GM21526 (cell line): ENCODE results near the gene LINGO1.

Source experiments
- ATAC-seq: cut with Tn5 transposase; IDR thresholded peaks from one replicate; pipeline ENCODE4 v1.9.1; 2021; ENCODE audit warnings: moderate library complexity; ENCODE audit not compliant: unreplicated experiment, low FRiP score

The LINGO1 gene

GRCh38 chr15:77598644-77599043 is 34.1 kb downstream of the LINGO1 start:
- ATAC-seq = no peak

- ATAC-seq = no peak
These were observed 34.8 kb downstream of the LINGO1 start for GRCh38 chr15:77597804-77598453.

- no peak for ATAC-seq
These were observed 35.6 kb downstream of the LINGO1 start for GRCh38 chr15:77596821-77597803.

GRCh38 chr15:77595231-77595630 is 37.5 kb downstream of the LINGO1 start:
- no peak for ATAC-seq

GRCh38 chr15:77592758-77593157 is 40.0 kb downstream of the LINGO1 start:
- ATAC-seq = no peak

GRCh38 chr15:77591968-77592613 is 40.6 kb downstream of the LINGO1 start:
- ATAC-seq = no peak

- no peak for ATAC-seq
These were observed 42.9 kb downstream of the LINGO1 start for GRCh38 chr15:77589839-77590238.

- no peak for ATAC-seq
These were observed 44.6 kb downstream of the LINGO1 start for GRCh38 chr15:77588126-77588525.

- ATAC-seq = no peak
These were observed 48.0 kb downstream of the LINGO1 start for GRCh38 chr15:77584691-77585090.

GRCh38 chr15:77584201-77584600 is 48.5 kb downstream of the LINGO1 start:
- no peak for ATAC-seq

GRCh38 chr15:77582763-77583162 is 49.9 kb downstream of the LINGO1 start:
- no peak for ATAC-seq

- no peak for ATAC-seq
These were observed 50.7 kb downstream of the LINGO1 start for GRCh38 chr15:77581896-77582569.

- ATAC-seq = no peak
These were observed 51.6 kb downstream of the LINGO1 start for GRCh38 chr15:77580996-77581682.

GRCh38 chr15:77579498-77580188 is 53.1 kb downstream of the LINGO1 start:
- ATAC-seq = no peak

- no peak for ATAC-seq
These were observed 53.9 kb downstream of the LINGO1 start for GRCh38 chr15:77578641-77579372.

- no peak for ATAC-seq
These were observed 55.3 kb downstream of the LINGO1 start for GRCh38 chr15:77577366-77577950.

GRCh38 chr15:77576538-77576937 is 56.2 kb downstream of the LINGO1 start:
- no peak for ATAC-seq

- ATAC-seq = no peak
These were observed 57.3 kb downstream of the LINGO1 start for GRCh38 chr15:77575203-77575934.
